NCI-H2227 (cell line): ENCODE data around the gene MPDU1.
A peak's percentile ranks its signal among the peaks of the same experiment; 100 is the strongest.

Source experiments
- DNase-seq: peaks from one replicate; lab custom pipeline; 2025; ENCODE audit not compliant: unreplicated experiment; lab: John Stamatoyannopoulos, UW

MPDU1 gene

DNA sequence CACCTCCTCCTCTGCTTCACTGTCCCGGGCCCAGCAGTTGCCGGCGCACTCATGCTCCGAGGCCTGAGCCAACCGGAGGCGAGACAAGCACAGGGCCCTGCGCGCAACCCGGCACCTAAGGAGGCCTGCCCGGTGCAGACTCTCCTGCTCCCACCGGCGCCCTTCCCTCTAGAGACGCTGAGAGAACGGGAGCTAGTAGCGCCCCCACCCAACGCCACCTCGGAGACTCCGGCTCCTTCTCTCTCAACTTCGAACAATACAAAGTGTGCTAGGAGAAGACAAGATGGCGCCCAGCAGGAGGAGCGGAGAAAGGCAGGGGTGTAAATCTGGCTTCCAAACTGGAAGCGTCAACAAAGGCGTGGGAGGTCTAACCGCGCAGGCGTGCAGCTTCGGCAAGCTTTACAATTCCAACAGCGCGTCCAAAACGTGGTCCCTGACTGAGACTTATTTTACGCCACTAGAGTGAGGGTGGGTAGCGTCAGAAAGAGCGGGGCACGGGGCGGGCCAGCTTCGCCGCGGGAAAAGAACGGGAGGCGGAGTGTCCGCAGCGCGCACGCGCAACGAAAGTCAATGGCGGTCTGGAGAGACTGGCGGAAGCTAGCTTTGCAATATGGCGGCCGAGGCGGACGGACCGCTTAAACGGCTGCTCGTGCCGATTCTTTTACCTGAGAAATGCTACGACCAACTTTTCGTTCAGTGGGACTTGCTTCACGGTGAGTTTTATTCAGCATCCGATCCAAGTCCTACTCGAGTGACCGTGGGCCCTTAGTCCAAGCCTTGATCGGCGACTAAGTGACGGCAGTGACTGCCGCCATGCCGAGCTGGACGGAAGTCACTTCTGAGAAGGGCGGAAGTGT, at the start of gene MPDU1:
Gene MPDU1, plus strand, starts transcription at position 600 of the 857 bp plus-strand sequence. Its CDS starts 11 bp downstream, at position 611.
- DNase-seq: peak; percentile 96

DNA sequence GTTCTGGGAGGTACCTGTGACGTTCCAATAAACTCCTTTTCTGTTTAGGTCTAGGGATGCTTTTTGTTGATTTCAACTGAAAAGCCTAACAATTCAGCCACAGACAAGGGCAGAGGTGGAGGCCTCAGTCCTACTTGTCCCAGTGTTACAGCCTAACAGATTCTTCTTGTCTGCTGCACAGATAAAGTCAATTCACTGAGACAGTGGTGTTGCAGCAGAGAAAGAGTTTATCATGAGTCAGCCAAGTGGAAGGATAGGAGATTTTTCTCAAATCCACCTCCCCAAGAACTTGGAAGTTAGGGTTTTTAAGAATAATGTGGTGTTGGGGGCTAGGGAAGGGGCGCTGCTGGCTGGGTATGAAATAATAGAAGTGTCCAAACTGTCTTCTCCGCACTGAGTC, 45.6 kb upstream of the MPDU1 start:
- no peak for DNase-seq

DNA sequence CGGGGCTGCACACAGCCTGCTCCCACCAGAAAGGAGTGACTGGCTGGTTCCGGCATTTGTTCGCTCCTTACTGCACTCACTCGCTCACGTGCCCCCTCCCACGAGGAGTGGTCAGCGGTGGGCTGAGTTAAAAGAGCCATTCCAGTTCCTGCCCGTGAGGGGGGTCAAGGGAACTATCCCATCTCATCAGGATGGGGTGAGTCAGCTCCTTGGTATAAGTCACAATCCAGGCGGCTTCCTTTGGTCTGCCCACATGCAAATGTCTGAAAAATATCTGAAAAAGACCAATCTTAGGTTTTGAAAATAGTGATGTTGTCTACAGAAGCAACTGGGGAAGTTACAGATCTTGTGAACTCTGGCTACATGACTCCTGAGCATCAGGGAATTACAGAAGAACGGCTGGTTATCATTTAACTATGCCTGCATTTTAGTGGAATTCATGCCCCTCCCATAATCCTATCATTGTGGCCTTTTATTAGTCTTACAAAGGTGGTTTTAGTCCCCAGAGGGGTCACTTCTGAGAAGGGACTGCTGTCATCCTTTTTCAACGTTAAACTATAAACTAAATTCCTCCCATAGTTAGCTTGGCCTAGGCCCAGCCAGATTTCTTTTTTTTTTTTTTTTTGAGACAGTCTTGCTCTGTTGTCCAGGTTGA, 44.6 kb upstream of the MPDU1 start:
- DNase-seq: no peak

DNA sequence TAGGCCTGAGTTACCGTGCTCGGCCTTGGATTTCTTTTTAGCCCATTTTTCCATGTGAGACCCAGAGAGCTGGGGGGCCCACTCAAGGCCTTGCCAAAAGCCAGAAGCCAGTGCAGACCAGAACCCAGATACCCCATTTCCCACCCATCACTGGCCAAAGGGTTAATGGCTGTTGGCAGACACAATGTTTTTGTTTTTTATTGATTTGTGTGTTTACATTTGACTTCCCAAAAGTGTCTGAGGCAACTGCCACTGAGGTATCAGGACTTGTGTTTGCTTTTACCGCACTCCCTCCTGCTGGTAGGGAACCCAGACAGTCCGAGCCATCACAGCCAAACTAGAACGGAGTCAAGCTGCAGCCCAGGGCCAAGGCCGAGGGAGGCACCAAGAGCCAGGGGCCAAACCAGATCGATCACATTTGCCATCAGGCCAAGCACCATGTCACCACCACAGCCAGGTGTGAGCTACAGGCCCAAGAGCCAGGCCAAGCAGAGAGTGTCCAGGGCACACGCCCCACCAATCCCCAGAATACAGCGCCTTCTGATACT, 42.5 kb upstream of the MPDU1 start:
- no peak for DNase-seq

DNA sequence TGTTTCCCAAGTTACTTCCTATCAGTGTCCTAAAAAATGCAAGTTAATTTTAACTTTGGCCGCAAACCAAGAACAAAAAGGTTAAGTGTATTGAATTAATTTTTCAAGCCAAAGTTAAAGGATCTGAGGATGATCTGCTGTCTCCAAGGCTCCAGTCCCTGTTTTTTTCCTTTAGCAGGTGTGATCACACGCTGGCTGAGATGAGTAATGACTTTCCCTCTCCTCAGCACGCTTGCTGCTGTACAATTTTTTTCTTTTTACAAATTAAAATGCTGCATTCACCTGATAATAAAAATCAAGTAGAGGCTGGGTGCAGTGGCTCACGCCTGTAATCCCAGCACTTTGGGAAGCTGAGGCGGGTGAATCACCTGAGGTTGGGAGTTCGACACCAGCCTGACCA, 38.7 kb upstream of the MPDU1 start:
- DNase-seq: no peak

DNA sequence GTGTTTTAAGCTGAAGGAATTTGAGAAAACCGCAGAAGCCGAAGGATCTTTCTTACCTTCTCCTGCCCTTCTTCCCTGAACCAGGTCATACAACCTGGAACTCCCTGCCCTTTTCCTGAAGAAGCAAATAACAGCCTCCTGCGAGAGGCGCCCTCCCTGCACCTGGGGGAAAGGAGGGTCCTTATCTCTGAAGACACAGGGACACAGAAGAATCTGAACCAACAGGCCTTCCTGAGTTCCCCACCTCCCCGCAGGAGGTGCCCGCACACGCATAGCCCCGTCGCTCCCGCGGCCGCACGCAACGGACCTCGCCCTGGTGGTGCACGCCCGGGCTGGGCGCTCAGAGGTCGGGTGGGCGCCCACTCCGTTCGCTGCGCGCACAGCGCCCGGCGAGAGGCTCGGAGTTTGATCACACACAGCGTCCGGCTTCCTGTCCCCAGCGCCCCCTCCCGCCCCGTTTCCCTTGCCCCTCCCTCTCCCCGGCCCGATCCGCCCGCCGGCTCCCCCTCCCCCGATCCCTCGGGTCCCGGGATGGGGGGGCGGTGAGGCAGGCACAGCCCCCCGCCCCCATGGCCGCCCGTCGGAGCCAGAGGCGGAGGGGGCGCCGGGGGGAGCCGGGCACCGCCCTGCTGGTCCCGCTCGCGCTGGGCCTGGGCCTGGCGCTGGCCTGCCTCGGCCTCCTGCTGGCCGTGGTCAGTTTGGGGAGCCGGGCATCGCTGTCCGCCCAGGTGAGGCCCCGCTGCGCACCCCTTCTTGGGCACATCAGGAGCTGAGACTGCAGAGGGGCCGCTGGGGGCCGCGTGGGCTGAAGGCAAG, 34.9 kb upstream of the MPDU1 start, which contains the start of gene TNFSF12:
Gene TNFSF12, plus strand, starts transcription at position 474 of the 816 bp plus-strand sequence. Its CDS starts 96 bp downstream, at position 570.
- peak; percentile 30 for DNase-seq

DNA sequence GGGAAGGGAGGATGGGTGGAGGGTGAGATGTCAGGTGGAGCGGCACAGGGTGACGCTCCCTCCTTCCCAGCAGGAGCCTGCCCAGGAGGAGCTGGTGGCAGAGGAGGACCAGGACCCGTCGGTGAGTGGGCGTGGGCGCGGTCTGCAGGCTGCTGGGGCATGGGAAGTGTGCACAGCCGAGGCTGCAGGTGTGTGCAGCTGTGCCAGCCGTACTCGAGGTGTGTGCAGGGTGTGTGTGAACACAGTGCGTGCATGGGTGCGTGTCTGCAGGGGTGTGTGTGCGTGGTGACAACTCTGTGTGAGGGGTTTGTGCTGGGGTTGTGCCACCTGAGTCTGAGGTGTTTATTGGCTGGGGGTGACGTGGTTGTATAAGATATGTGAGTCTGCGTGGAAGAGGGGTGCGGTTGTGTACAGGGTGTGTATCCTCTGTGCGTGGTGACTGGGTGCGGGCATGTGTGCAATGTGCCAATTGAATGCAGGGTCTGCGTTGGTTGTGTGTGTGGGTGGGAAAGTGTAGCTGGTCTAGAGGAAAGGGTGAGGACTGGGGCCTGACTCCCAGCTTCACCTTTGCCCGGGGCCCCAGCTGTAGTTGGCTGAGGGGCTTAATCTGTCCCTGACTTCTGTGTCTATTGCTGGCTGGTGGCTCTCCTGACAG, 34.1 kb upstream of the MPDU1 start:
- no peak for DNase-seq

DNA sequence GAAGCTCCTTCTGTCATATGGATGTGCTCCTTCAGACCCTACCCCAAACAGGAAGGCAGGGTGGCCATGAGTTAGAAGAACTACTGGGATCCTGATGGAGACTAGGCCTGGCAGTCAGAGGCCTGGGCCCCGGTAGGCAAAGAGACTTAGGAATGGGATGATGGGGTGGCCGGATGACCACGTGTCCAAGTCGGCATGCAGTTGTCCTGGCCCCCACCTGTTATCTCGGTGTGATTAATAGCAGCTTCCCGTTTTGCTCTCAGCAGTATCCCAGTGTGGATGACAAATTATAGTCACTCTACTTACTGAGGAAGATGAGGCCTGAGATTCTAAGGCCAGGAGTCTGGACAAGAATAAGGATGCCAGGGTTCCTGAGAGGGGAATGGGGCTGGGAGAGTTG, 33.3 kb upstream of the MPDU1 start:
- DNase-seq: no peak

DNA sequence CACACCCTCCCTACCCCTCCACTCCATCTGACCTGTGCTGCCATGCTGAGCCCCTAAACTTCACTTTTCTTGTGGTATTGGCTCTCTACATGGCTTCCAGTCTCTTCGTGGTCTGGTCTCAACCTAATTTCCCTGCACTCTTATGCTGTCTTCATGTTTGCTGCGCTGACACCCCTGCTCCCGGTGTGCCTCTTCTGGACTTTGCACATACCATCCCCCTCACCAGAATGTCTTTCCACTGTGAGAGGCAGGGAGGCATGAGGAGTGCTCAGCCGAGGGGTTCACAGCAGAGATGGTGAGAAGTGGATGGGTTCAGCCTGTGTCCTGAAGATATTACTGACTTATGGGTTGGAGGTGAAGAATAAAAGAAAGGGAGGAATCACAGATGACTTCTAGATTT, 32.3 kb upstream of the MPDU1 start:
- no peak for DNase-seq

DNA sequence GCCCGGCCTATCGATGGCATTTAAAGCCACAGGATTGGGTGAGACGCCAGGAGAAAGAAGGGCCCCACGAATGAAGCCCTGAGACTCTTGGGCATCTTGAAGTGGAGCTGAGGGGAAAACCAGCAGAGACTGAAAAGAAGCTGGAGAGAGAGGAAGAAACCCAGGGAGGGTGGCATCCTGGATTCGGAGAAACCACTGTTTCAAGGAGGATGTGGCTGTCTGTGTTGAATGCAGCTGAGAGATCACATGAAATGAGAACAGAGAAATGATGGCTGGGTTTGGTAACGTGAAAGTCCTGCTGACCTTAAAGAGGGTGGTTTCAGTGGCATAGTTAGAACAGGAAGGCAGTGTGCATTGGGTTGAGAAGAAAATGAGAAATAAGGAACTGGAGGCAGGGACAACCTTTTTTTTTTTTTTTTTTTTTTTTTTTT, 31.0 kb upstream of the MPDU1 start:
- DNase-seq: no peak

DNA sequence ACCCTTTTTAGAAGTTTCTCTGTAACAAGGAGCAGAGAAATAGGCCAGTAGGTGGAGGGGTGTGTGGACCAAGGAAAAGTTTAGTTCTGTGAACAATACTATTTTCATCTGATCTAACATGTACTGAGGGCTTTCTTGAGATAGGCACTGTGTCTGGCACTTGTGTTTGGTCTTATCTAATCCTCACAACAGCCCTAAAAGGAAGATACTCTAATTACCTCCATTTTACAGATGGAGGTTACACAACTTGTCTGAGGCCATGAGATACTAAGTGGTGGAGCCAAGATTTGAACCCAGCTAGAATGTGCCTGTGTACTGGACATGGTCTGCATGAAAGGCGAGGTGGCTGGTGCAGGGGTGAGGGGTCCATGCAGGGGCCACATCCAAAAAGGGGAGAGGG, 30.3 kb upstream of the MPDU1 start:
- no peak for DNase-seq

DNA sequence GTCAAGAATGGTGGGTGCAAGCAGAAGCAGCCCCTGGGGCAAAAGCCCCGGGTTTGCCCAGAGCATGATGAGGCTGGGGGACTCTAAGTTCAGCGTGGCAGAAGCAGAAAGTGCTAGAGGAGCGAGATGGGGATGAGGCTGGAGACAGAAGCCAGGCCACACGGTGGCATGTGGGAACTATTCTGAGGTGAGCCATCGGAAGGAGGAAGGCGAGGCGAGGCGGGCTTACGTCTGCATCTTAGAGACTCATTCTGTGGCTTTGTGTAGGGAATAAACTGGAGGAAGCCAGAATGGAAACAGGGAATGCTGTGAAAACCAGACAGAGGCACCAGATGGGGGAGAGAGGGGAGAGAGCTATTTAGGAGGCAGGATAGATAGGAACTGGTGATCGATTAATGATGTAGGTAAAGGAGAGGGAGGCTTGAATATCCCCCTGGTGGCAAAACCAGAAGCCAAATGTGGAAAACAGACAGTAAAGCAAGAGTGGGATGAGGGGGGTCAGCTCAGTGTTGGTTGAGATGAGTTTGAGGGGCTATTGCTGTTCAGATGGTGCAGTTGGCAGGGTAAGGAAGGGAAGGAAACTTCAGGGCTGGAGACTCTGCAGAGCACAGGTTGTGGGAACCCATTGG, 28.2 kb upstream of the MPDU1 start:
- no peak for DNase-seq

DNA sequence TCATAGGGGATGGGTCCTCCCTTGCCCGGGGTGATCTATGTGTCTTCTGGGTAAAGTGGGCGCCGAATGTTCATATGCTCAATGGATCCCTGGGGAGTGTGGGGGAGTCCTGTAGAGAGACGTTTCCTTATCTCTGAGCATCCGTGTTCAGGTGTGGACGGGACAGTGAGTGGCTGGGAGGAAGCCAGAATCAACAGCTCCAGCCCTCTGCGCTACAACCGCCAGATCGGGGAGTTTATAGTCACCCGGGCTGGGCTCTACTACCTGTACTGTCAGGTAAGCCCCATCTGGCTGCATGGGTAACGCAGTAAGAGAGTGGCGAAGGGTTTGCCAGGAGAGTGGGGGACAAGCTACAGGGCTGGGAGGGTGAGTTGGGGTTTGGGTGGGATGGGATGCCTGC, 27.0 kb upstream of the MPDU1 start:
- no peak for DNase-seq

DNA sequence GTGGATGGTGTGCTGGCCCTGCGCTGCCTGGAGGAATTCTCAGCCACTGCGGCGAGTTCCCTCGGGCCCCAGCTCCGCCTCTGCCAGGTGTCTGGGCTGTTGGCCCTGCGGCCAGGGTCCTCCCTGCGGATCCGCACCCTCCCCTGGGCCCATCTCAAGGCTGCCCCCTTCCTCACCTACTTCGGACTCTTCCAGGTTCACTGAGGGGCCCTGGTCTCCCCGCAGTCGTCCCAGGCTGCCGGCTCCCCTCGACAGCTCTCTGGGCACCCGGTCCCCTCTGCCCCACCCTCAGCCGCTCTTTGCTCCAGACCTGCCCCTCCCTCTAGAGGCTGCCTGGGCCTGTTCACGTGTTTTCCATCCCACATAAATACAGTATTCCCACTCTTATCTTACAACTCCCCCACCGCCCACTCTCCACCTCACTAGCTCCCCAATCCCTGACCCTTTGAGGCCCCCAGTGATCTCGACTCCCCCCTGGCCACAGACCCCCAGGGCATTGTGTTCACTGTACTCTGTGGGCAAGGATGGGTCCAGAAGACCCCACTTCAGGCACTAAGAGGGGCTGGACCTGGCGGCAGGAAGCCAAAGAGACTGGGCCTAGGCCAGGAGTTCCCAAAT, 26.4 kb upstream of the MPDU1 start:
- no peak for DNase-seq

DNA sequence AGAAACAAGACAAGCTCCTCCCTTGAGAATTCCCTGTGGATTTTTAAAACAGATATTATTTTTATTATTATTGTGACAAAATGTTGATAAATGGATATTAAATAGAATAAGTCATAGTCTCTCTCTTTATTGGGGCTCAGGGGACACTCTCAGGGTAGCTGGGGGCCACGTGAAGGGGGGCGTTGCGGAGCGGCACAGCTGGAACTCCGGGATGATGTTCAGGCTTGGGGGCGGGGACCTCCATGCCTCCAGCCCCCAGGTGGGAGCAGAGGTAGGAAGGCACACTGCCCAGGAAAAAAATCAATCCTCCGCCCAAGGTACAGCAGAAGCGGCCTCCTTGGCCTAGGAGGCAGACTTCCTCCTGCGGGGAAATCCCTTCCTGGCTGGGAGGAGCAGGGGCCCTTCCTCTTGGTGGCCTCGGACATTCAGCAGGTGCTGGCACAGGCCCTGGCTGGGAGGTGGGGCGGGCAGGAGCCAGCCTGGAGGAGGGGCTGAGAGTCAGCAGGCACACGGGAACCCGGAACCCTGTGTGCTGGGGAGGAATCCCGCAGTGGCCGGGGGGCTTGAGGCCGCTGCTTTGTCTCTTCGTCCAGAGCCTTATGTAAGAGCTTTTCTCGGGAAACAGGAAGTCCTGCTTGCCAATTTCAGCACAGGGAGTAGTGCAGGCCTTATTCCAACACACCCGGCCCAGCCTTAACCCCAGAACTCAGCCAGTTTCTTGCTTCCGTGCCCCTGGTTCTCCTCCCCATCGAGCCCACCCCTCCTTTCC, 25.7 kb upstream of the MPDU1 start:
- DNase-seq: peak; percentile 63

DNA sequence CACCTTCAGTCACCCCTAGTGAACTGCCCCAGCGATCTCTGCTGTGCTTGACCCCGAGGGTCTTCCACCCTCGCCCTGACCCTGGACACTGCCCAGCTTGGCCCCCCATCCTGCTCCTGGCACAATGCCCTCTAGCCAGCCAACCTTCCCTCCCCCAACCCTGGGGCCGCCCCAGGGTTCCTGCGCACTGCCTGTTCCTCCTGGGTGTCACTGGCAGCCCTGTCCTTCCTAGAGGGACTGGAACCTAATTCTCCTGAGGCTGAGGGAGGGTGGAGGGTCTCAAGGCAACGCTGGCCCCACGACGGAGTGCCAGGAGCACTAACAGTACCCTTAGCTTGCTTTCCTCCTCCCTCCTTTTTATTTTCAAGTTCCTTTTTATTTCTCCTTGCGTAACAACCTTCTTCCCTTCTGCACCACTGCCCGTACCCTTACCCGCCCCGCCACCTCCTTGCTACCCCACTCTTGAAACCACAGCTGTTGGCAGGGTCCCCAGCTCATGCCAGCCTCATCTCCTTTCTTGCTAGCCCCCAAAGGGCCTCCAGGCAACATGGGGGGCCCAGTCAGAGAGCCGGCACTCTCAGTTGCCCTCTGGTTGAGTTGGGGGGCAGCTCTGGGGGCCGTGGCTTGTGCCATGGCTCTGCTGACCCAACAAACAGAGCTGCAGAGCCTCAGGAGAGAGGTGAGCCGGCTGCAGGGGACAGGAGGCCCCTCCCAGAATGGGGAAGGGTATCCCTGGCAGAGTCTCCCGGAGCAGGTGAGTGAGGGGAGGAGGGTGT, 24.9 kb upstream of the MPDU1 start, which contains the start of gene TNFSF13:
Gene TNFSF13, plus strand, starts transcription at position 207 of the 776 bp plus-strand sequence. Its CDS starts 290 bp downstream, at position 497.
- DNase-seq: no peak

DNA sequence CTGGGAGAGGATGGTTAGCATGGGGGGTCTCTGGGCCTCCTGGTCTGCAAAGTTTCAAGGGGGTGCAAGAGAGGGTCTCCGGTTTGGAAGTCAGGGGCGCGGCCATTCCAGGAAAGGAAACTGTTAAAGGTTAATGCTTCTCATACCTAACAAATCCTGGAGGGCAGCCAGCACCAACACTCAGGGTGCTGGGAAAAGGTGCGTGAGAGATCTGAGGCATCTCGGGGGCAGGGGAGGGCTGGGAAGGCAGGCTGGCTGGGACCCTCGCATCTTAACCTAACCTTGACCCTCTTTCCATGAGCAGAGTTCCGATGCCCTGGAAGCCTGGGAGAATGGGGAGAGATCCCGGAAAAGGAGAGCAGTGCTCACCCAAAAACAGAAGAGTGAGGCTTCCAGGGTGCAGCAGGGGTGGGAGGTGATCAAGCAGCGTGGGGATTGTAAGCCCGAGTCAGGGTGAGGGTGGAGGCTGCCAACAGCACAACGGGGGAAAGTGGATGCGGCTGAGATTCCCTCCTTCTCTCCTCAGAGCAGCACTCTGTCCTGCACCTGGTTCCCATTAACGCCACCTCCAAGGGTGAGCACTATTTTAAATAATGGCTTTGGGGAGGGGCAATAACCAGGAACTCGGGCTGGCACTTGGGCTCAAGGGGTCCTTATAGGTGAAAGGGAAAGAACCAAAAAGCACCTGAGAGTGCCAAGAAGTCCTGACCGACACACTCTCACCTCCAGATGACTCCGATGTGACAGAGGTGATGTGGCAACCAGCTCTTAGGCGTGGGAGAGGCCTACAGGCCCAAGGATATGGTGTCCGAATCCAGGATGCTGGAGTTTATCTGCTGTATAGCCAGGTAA, 24.1 kb upstream of the MPDU1 start:
- no peak for DNase-seq
